Panc1 (cell line): ENCODE results near the gene SDCBP2. TPM values are rescaled to one million over a fixed set of nuclear protein-coding genes. Genes with fewer than 3 reads are reported as not detected.

Experiments used
- ATAC-seq: fragments of 200-7000 bp; cut with Tn5 transposase; 2 replicates; pipeline ENCODE4 v1.9.1; 2020; ENCODE audit warnings: mild to moderate bottlenecking, moderate library complexity
- BruUV-seq: library from RNA; stranded (reverse); fragments of 400-500 nt; replicated peaks from 2 replicates; lab custom pipeline; 2021; lab: Mats Ljungman, UMichigan
- CTCF ChIA-PET: fragments of 300-600 bp; sonication (Branson Sonifier 250); formaldehyde crosslinking; loops from one replicate; lab custom pipeline; 2022; ENCODE audit warnings: antibody characterized with exemption; lab: Charles Lee
- POLR2A ChIA-PET: fragments of 300-600 bp; sonication (Branson Sonifier 250); formaldehyde crosslinking; loops from one replicate; lab custom pipeline; 2022; ENCODE audit warnings: antibody characterized with exemption; lab: Charles Lee
- DNase-seq: peaks from one replicate; pipeline ENCODE4 v3.0.0-alpha.2; 2010; ENCODE audit warnings: low read depth, low spot score
- H3K27ac ChIP-seq: 2 replicates; pipeline ENCODE4 v1.5.1; 2011; ENCODE audit warnings: mild to moderate bottlenecking, low read length, inconsistent platforms
- H3K27me3 ChIP-seq: fragments of 200-500 bp; sonication (Bioruptor generic); 2 replicates; pipeline ENCODE4 v1.6.0; 2014; ENCODE audit warnings: low read length, inconsistent platforms; ENCODE audit not compliant: control insufficient read depth, insufficient read depth
- H3K36me3 ChIP-seq: fragments of 200-500 bp; sonication (Bioruptor generic); 2 replicates; pipeline ENCODE4 v1.5.1; 2014; ENCODE audit warnings: inconsistent platforms, mild to moderate bottlenecking, low read length, moderate library complexity; ENCODE audit not compliant: control insufficient read depth, insufficient read depth
- H3K4me1 ChIP-seq: 2 replicates; pipeline ENCODE4 v1.5.1; 2011; ENCODE audit warnings: inconsistent platforms, mild to moderate bottlenecking, low read length, moderate library complexity; ENCODE audit not compliant: control insufficient read depth, insufficient read depth
- H3K4me3 ChIP-seq, 2 experiments: 2 replicates each; pipeline ENCODE4 v1.5.1; 2011 to 2012; ENCODE audit warnings: low read depth in 2 of 2, low read length in 2 of 2, mild to moderate bottlenecking in 2 of 2, inconsistent platforms in 1 of 2, moderate library complexity in 1 of 2
- H3K9me3 ChIP-seq: fragments of 200-500 bp; sonication (Bioruptor generic); 2 replicates; pipeline ENCODE4 v1.5.1; 2014; ENCODE audit warnings: low read depth, mild to moderate bottlenecking, inconsistent platforms, low read length, moderate library complexity; ENCODE audit not compliant: control insufficient read depth, insufficient read depth
- POLR2AphosphoS5 ChIP-seq: IDR thresholded peaks from 2 replicates; pipeline ENCODE4 v1.6.1; 2012; ENCODE audit warnings: mild to moderate bottlenecking, low read depth, low read length, moderate library complexity
- SIN3A ChIP-seq: IDR thresholded peaks from 2 replicates; pipeline ENCODE4 v1.6.1; 2012; ENCODE audit warnings: low read depth, mild to moderate bottlenecking, low read length, moderate library complexity, borderline replicate concordance; ENCODE audit not compliant: insufficient read depth
- TCF7L2 ChIP-seq: IDR thresholded peaks from 2 replicates; pipeline ENCODE4 v1.6.1; 2011; ENCODE audit warnings: mild to moderate bottlenecking, low read depth, low read length, inconsistent platforms
- in situ Hi-C: cut with HindIII; loops from 2 replicates; pipeline ENCODE4 v1.10.0; 2016; ENCODE audit warnings: low sequenced_read_pairs, low pct_unique_long_range_greater_than_20kb
- intact Hi-C: fragments of 100-400 bp; cut with micrococcal nuclease; formaldehyde crosslinking; loops from one replicate; pipeline ENCODE4 v1.10.0; 2022; ENCODE audit not compliant: unreplicated experiment
- total RNA-seq: library from RNA; stranded (reverse); gene quantifications from one replicate; pipeline ENCODE4 v1.2.1, GENCODE V29; 2021; ENCODE audit not compliant: unreplicated experiment
- TF ChIP-seq, protein P1 (sequence below): fragments of 450-650 bp; IDR thresholded peaks from 2 replicates; pipeline ENCODE4 v1.5.1; 2017; ENCODE audit warnings: mild to moderate bottlenecking
- TF ChIP-seq, protein P2 (sequence below), 2 experiments: IDR thresholded peaks; 2 replicates each; pipeline ENCODE4 v1.6.1; 2011 to 2012; ENCODE audit warnings: low read depth in 2 of 2, control low read depth in 1 of 2, low read length in 1 of 2, mild to moderate bottlenecking in 1 of 2, moderate library complexity in 1 of 2; ENCODE audit not compliant: insufficient read depth in 1 of 2

SDCBP2 gene
- total RNA-seq, 1 experiment from 2014 or later = 1.8 TPM

DNA sequence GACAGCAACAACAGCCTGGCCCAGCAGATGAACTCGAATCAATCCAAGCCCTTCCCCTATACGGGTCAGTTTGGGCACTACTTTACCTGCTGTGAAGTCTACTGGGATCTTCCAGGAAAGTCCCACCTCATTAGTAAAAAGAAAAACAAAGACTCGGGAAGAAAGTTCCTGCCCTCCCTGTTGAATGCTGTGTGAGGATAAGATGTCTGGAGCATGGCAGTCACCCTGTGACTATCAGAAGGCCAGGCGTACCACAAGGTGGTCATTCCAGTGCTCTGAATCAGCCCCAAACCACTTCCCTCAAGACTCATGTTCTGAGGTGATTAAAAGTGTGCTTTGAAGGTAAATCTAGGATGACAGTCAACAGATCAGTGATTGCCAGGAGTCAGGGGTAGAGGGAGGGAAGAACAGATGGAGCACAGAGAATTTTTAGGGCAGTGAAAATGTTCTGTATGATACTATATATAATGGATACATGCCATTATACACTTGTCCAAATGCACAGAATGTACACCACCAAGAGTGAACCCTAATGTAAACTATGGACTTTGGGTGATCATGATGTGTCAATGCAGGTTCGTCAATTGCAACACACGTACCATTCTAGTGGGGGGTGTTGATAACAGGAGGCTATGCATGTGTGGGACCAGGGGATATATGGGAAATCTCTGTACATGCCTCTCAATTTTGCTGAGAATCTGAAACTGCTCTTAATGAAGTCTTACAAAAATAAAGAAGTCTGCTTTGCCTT is 49.2 kb upstream of the SDCBP2 start:
- DNase-seq = peak; percentile 60
- no TSS peak for BruUV-seq
- ChIA-PET POLR2A (no interaction called here), CTCF (no interaction called here)
- Histone ChIP-seq H3K9me3 (no peaks in the 10 kb centered on the region), H3K27ac (peak overlapping the region; percentile 76), H3K27me3 (no peaks in the 10 kb centered on the region), H3K4me1 (peaks cover 85% of the 10 kb centered on the region), H3K36me3 (peaks cover 5% of the 10 kb centered on the region; the same call in 1 of the 2 replicates), H3K4me3 (no peak overlapping the region)
- TF ChIP-seq SIN3A = no peak
- TF ChIP-seq POLR2AphosphoS5 = no peak
- TF ChIP-seq, protein P1, sequence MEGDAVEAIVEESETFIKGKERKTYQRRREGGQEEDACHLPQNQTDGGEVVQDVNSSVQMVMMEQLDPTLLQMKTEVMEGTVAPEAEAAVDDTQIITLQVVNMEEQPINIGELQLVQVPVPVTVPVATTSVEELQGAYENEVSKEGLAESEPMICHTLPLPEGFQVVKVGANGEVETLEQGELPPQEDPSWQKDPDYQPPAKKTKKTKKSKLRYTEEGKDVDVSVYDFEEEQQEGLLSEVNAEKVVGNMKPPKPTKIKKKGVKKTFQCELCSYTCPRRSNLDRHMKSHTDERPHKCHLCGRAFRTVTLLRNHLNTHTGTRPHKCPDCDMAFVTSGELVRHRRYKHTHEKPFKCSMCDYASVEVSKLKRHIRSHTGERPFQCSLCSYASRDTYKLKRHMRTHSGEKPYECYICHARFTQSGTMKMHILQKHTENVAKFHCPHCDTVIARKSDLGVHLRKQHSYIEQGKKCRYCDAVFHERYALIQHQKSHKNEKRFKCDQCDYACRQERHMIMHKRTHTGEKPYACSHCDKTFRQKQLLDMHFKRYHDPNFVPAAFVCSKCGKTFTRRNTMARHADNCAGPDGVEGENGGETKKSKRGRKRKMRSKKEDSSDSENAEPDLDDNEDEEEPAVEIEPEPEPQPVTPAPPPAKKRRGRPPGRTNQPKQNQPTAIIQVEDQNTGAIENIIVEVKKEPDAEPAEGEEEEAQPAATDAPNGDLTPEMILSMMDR = no peak
- TF ChIP-seq TCF7L2 = no peak
- TF ChIP-seq, protein P2, sequence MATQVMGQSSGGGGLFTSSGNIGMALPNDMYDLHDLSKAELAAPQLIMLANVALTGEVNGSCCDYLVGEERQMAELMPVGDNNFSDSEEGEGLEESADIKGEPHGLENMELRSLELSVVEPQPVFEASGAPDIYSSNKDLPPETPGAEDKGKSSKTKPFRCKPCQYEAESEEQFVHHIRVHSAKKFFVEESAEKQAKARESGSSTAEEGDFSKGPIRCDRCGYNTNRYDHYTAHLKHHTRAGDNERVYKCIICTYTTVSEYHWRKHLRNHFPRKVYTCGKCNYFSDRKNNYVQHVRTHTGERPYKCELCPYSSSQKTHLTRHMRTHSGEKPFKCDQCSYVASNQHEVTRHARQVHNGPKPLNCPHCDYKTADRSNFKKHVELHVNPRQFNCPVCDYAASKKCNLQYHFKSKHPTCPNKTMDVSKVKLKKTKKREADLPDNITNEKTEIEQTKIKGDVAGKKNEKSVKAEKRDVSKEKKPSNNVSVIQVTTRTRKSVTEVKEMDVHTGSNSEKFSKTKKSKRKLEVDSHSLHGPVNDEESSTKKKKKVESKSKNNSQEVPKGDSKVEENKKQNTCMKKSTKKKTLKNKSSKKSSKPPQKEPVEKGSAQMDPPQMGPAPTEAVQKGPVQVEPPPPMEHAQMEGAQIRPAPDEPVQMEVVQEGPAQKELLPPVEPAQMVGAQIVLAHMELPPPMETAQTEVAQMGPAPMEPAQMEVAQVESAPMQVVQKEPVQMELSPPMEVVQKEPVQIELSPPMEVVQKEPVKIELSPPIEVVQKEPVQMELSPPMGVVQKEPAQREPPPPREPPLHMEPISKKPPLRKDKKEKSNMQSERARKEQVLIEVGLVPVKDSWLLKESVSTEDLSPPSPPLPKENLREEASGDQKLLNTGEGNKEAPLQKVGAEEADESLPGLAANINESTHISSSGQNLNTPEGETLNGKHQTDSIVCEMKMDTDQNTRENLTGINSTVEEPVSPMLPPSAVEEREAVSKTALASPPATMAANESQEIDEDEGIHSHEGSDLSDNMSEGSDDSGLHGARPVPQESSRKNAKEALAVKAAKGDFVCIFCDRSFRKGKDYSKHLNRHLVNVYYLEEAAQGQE (IDR thresholded peaks at IDR 0.05; ENCODE audit: insufficient read depth in 1 of 2, low read depth in 2 of 2, low read length in 1 of 2) = no peak
- in situ Hi-C loops (no loop called here), intact Hi-C loops (loop anchor here (10.0 kb wide), 1 partner anchor 57 kb away; no protein-coding TSS in a partner anchor)
- ATAC-seq = 0 out of 2 replicates have a peak, but pooled peaks have one; percentile 44

DNA sequence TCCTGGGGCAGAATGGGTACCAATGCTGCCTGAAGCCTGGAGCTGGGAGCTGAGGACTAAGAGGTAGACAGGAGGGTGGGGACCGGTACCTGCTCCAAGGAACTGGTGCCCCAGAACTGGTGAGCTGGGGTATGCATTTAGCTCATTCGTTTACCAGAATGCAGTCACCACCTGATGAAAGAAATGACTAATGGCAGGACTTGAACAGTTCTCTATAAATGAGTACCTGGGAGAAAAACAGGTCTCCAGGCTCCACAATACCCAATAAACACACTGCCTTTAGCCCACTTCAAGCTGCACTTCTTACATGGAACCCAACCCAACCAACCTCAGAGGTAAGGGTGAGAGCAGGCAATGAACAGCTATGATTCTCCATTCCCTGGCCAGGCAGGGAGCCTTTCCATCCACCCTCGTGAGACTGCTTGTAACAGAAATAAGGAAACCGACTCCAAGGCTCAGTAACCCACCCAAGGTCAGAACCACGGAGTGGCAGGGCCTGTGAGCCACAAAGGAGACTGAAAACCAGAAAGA is 48.5 kb upstream of the SDCBP2 start:
- H3K9me3 ChIP-seq = no peaks in the 10 kb centered on the region
- intact Hi-C loops = loop anchor here (10.0 kb wide), 1 partner anchor 57 kb away; no protein-coding TSS in a partner anchor
- TF ChIP-seq, protein P1 = no peak
- TF ChIP-seq TCF7L2 (no peak), SIN3A (no peak), POLR2AphosphoS5 (no peak)
- TF ChIP-seq, protein P2 (IDR thresholded peaks at IDR 0.05; ENCODE audit: insufficient read depth in 1 of 2, low read depth in 2 of 2, low read length in 1 of 2) = no peak

More for the DNA sequence above, 48.5 kb upstream of the SDCBP2 start:
- POLR2A ChIA-PET = interaction anchor here (0.6 to 0.7 kb wide), 2 partner anchors 14 to 26 kb away, joined by 5 to 7 read pairs; no protein-coding TSS in a partner anchor
- H3K27ac ChIP-seq = peak overlapping the region; percentile 76
- H3K4me1 ChIP-seq = peaks cover 80% of the 10 kb centered on the region
- CTCF ChIA-PET = no interaction called here
- ATAC-seq (peak; percentile 32; the same call in 1 of the 2 replicates), DNase-seq (no peak)
- no peak overlapping the region for H3K4me3 ChIP-seq
- H3K36me3 ChIP-seq = peaks cover 11% of the 10 kb centered on the region; the same call in 1 of the 2 replicates
- no TSS peak for BruUV-seq
- H3K27me3 ChIP-seq = no peaks in the 10 kb centered on the region
- in situ Hi-C loops = no loop called here
